GM06990 (cell line): ENCODE measurements around the gene SDF4.
"Not testable (repeated sequence)": the region's sequence is repeated elsewhere in the genome, so short reads cannot be mapped to it uniquely, and the experiment has no call there.

Source experiments
- DNase-seq: peaks from one replicate; pipeline ENCODE4 v3.0.0-alpha.2; 2011; ENCODE audit not compliant: insufficient read length; ENCODE audit errors: extremely low read depth
- H3K27me3 ChIP-seq: replicated peaks from 2 replicates; pipeline ENCODE4 v1.6.0; 2011; ENCODE audit warnings: low read length; ENCODE audit not compliant: control insufficient read depth, insufficient read depth
- H3K36me3 ChIP-seq: 2 replicates; pipeline ENCODE4 v1.5.1; 2011; ENCODE audit warnings: low read length; ENCODE audit not compliant: control insufficient read depth, insufficient read depth
- H3K4me3 ChIP-seq: replicated peaks from 2 replicates; pipeline ENCODE4 v1.5.1; 2011; ENCODE audit warnings: low read depth, mild to moderate bottlenecking, control low read depth, low read length
- TF ChIP-seq, protein P1 (sequence below): IDR thresholded peaks from 2 replicates; pipeline ENCODE4 v1.5.1; 2011; ENCODE audit warnings: low read length, control low read depth, mild to moderate bottlenecking, inconsistent platforms; ENCODE audit not compliant: insufficient read depth, poor library complexity, severe bottlenecking

Gene SDF4

GRCh38 chr1:1178794-1179331 lies 52.9 kb downstream of the SDF4 start:
- peak; percentile 3 for DNase-seq
- TF ChIP-seq, protein P1, sequence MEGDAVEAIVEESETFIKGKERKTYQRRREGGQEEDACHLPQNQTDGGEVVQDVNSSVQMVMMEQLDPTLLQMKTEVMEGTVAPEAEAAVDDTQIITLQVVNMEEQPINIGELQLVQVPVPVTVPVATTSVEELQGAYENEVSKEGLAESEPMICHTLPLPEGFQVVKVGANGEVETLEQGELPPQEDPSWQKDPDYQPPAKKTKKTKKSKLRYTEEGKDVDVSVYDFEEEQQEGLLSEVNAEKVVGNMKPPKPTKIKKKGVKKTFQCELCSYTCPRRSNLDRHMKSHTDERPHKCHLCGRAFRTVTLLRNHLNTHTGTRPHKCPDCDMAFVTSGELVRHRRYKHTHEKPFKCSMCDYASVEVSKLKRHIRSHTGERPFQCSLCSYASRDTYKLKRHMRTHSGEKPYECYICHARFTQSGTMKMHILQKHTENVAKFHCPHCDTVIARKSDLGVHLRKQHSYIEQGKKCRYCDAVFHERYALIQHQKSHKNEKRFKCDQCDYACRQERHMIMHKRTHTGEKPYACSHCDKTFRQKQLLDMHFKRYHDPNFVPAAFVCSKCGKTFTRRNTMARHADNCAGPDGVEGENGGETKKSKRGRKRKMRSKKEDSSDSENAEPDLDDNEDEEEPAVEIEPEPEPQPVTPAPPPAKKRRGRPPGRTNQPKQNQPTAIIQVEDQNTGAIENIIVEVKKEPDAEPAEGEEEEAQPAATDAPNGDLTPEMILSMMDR = no peak
- Histone ChIP-seq H3K4me3 (no peak overlapping the region), H3K27me3 (no peaks in the 10 kb centered on the region; the same call in none of the 2 replicates), H3K36me3 (no peaks in the 10 kb centered on the region)

DNA sequence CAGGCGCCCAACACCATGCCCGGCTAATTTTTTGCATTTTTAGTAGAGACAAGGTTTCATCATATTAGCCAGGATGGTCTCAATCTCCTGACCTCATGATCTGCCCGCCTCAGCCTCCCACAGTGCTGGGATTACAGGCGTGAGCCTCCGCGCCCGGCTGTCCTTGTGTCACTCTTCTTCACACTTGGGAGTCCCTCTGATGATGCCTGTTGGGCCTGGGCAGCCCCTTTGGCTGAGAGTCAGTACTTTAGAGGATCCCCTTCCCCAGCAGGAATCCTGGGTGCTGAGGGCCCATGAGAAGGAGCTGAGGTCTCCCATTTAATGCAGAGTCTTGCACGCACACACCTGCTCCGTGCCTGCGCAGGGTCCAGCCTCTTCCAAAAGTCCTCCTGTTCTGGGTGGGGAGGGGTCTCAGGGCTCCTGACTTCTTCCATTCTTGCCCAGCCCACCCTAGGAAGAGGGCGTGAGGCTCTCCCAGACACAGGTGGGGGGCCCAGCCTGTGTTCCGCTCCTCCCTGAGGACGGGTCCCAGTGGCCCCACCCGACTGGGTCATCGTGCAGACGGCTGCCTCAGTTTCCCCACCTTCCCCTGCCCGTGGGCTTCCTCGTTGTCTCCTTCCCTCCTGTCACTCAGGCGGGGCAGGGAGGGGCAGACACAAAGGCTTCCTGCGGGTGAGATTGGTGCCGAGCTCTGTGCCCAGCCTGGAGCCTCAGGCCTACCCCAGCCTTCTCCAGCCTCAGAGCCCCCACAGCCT lies 54.2 kb downstream of the SDF4 start:
- DNase-seq = peak; percentile 2
- H3K36me3 ChIP-seq = no peaks in the 10 kb centered on the region
- no peaks in the 10 kb centered on the region; the same call in none of the 2 replicates for H3K27me3 ChIP-seq
- H3K4me3 ChIP-seq = no peak overlapping the region
- TF ChIP-seq, protein P1 = no peak

GRCh38 chr1:1176931-1177330 lies 54.9 kb downstream of the SDF4 start:
- TF ChIP-seq, protein P1 = no peak

GRCh38 chr1:1176063-1176761 lies 55.6 kb downstream of the SDF4 start:
- DNase-seq, H3K27me3 ChIP-seq, H3K36me3 ChIP-seq, H3K4me3 ChIP-seq: not testable (repeated sequence)

More at GRCh38 chr1:1176931-1177330, 54.9 kb downstream of the SDF4 start:
- Histone ChIP-seq H3K27me3 (no peaks in the 10 kb centered on the region; the same call in none of the 2 replicates), H3K36me3 (no peaks in the 10 kb centered on the region), H3K4me3 (no peak overlapping the region)
- no peak for DNase-seq

DNA sequence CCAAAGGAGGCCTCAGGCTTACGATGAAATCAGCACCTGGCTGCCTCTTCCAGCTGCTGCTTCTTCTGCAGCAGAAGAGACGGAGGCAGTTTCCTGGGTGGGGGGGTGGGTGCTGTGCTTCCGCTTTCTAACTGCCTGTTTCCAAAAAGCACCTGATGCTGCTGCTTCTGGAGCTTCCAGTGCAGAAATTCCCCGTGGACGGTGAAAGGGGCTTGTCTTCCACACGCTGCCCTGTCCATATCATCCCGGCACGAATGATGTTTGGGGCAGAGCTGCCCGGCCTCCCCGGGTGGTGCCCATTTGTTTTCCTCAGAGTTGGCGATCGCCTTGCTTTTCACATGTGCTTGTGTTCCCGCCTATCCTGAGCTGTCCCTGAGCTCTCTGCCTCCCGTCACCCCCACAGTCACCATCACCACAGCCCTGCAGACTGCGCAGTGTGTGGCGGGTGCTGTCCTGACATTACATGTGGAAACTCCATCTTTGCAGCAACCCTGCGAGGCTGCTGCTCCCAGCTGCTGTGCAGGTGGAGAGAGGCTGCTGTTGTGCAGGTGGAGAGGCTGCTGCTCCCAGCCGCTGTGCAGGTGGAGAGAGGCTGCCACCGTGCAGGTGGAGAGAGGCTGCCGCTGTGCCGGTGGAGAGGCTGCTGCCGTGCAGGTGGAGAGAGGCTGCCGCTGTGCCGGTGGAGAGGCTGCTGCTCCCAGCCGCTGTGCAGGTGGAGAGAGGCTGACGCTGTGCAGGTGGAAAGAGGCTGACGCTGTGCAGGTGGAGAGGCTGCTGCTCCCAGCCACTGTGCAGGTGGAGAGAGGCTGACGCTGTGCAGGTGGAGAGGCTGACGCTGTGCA lies 56.4 kb downstream of the SDF4 start:
- H3K36me3 ChIP-seq = no peaks in the 10 kb centered on the region
- H3K4me3 ChIP-seq = no peak overlapping the region
- H3K27me3 ChIP-seq = no peaks in the 10 kb centered on the region; the same call in none of the 2 replicates
- peak; percentile 14 for DNase-seq
- TF ChIP-seq, protein P1 = no peak
